Measurements from ENCODE around the gene LRFN5. TPM values are rescaled to one million over a fixed set of nuclear protein-coding genes. Genes with fewer than 3 reads are reported as not detected.
"Not testable (repeated sequence)": the region's sequence is repeated elsewhere in the genome, so short reads cannot be mapped to it uniquely, and the experiment has no call there.

Gene LRFN5
- total and polyA plus RNA-seq, 2 of the 8 experiments (the other 6 are each of a cell fraction or from before 2014, with no cell fraction given): 0.85 to 4.7 TPM

- not testable (repeated sequence) for H3K4me1 ChIP-seq (replicated peaks in 1 of 4; ENCODE audit: control insufficient read depth in 3 of 4, insufficient read depth in 4 of 4, low read length in 3 of 4); H3K56ac ChIP-seq (replicated peaks; ENCODE audit: insufficient read length, low read depth, low read length); H2BK15ac ChIP-seq (ENCODE audit: low read length); H3K79me1 ChIP-seq (ENCODE audit: low read depth, low read length); H2AK5ac ChIP-seq (ENCODE audit: low read depth, low read length); H3K23me2 ChIP-seq (ENCODE audit: low read depth, low read length); H3K4ac ChIP-seq (replicated peaks; ENCODE audit: insufficient read length, low read depth, low read length); H4K5ac ChIP-seq (ENCODE audit: insufficient read length, low read depth, low read length); H3K9ac ChIP-seq (replicated peaks in 1 of 4; ENCODE audit: extremely low read depth in 1 of 4, low read depth in 3 of 4, low read length in 3 of 4); H3K23ac ChIP-seq (ENCODE audit: insufficient read length); H4K8ac ChIP-seq (ENCODE audit: extremely low read depth, insufficient read depth, low read length); H3K9me3 ChIP-seq (ENCODE audit: insufficient read depth in 2 of 2, low read depth in 1 of 2, low read length in 1 of 2); H3K27me3 ChIP-seq (replicated peaks in 1 of 4; ENCODE audit: control insufficient read depth in 3 of 4, extremely low read depth in 1 of 4, insufficient read depth in 3 of 4, low read length in 3 of 4); H3K36me3 ChIP-seq (ENCODE audit: control insufficient read depth in 2 of 4, insufficient read depth in 4 of 4, low read length in 3 of 4); H4K20me1 ChIP-seq (replicated peaks in 1 of 2; ENCODE audit: control insufficient read depth in 1 of 2, insufficient read depth in 2 of 2, low read length in 2 of 2); H3K14ac ChIP-seq (ENCODE audit: insufficient read length)
- Histone ChIP-seq H3K4me3 (ENCODE audit: extremely low read depth in 1 of 4, insufficient read depth in 2 of 4, low read depth in 3 of 4, low read length in 4 of 4) (peak overlapping the region in 2 of 4 experiments; percentile 1 to 35; a peak in 3 of 8 replicates), H2BK20ac (ENCODE audit: low read length) (0 out of 2 replicates have a peak overlapping the region, but pooled peaks have one; percentile 40), H2BK12ac (ENCODE audit: low read depth, low read length) (0 out of 2 replicates have a peak overlapping the region, but pooled peaks have one; percentile 12), H3K27ac (ENCODE audit: low read depth, low read length) (peak overlapping the region; percentile 64; the same call in 1 of the 2 replicates), H2BK5ac (ENCODE audit: low read depth, low read length) (0 out of 2 replicates have a peak overlapping the region, but pooled peaks have one; percentile 19), H2BK120ac (replicated peaks; ENCODE audit: low read depth, low read length) (peak overlapping the region; percentile 90), H2AFZ (ENCODE audit: low read length) (peak overlapping the region; percentile 36; the same call in 1 of the 2 replicates), H3K79me2 (ENCODE audit: control insufficient read depth in 1 of 2, insufficient read depth in 2 of 2, low read length in 2 of 2) (peaks cover 0 to 15% of the 10 kb centered on the region in 2 experiments; a peak in 2 of 4 replicates), H3K4me2 (ENCODE audit: insufficient read depth in 1 of 2, low read depth in 2 of 2, low read length in 2 of 2) (peak overlapping the region; percentile 53 to 61), H4K91ac (replicated peaks; ENCODE audit: insufficient read length, low read length) (peak overlapping the region; percentile 91), H3K18ac (ENCODE audit: extremely low read depth, low read length) (peak overlapping the region; percentile 13; the same call in 1 of the 2 replicates)
- CTCF ChIA-PET (ENCODE audit: partially characterized antibody): interaction anchor here (0.7 to 3.8 kb wide), 17 partner anchors 9 to 1805 kb away, joined by 3 to 36 read pairs (median 3); no protein-coding TSS in a partner anchor
- DNase-seq (ENCODE audit: low read depth in 1 of 2, low spot score in 2 of 2): peak in 1 of 2 experiments; percentile 49
- FAIRE-seq: peak; percentile 74
- 24% methylated on average over 6 of the region's 6 CpGs; no CpG with 5 or more reads in 1 of the 2 experiments for WGBS, 2 experiments (ENCODE audit: extremely low coverage in 1 of 2, insufficient coverage in 1 of 2, insufficient read length in 1 of 2, insufficient replicate concordance in 2 of 2, low coverage in 1 of 2, low lambda C conversion rate in 2 of 2, missing lambda C conversion rate in 1 of 2)
- TF ChIP-seq ASH2L (IDR thresholded peaks at IDR 0.05; ENCODE audit: low read length) (peak; percentile 45), TEAD4 (IDR thresholded peaks at IDR 0.05; ENCODE audit: low read depth, low read length) (peak; percentile 65; the same call in 1 of the 2 replicates)
- POLR2A ChIA-PET (ENCODE audit: partially characterized antibody): interaction anchor here (0.9 to 1.1 kb wide), 2 partner anchors 10 to 319 kb away, joined by 5 to 6 read pairs; no protein-coding TSS in a partner anchor
These were observed 6.8 kb upstream of the LRFN5 start for GRCh38 chr14:41599805-41600385.

Data from H1 (cell line).